ENCODE results near the gene PHETA1. TPM values are rescaled to one million over a fixed set of nuclear protein-coding genes. Genes with fewer than 3 reads are reported as not detected.

The PHETA1 gene
- total and polyA plus RNA-seq, 2 of the 13 experiments (the other 11 are each of a cell fraction or from before 2014, with no cell fraction given), result 11.3 to 20.8 TPM

DNA sequence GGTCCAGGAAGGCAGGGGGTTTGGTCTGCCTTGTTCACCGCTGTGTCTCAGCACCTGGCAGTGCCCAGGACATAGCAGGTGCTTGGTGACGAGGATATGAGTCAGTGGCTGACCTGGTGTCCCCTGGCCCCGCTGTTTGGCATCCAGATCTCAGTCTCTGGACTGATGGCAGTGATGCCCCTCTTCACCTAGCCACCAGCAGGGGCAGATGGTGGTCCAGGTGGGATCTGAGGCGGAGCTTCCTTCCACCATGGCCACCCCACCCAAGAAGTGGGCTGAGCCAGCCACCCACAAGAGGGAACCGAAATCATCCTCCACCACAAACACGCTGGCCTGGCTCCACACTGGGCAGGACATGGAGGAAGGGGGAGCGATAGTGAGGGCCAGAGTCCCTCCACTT is 20.7 kb upstream of the PHETA1 start:
- Histone ChIP-seq H3K4me1 (ENCODE audit: insufficient read depth, low read length) (peaks cover 14% of the 10 kb centered on the region), H3K9ac (ENCODE audit: insufficient read depth, low read depth, low read length) (no peak overlapping the region), H3K27ac (ENCODE audit: extremely low read length, insufficient read depth, low read length) (no peak overlapping the region), H3K79me2 (ENCODE audit: insufficient read depth, low read length) (no peaks in the 10 kb centered on the region), H2AFZ (ENCODE audit: low read length) (no peak overlapping the region), H4K20me1 (ENCODE audit: insufficient read depth, low read length) (no peaks in the 10 kb centered on the region), H3K9me3 (ENCODE audit: low read length) (no peaks in the 10 kb centered on the region), H3K4me3 (replicated peaks in 1 of 3; ENCODE audit: insufficient read depth in 1 of 3, low read depth in 2 of 3, low read length in 3 of 3) (no peak overlapping the region), H3K4me2 (ENCODE audit: low read depth, low read length) (no peak overlapping the region), H3K36me3 (replicated peaks in 1 of 2; ENCODE audit: control insufficient read depth in 1 of 2, insufficient read depth in 2 of 2, low read length in 2 of 2) (no peaks in the 10 kb centered on the region), H3K27me3 (ENCODE audit: control insufficient read depth in 1 of 2, insufficient read depth in 2 of 2, low read length in 2 of 2) (peaks cover 2 to 9% of the 10 kb centered on the region in 2 experiments; a peak in 3 of 5 replicates)
- ChIA-PET POLR2A (no interaction called here), CTCF (ENCODE audit: low intra/inter-chr PET ratio, low total read pairs) (no interaction called here)
- intact Hi-C loops (cut with micrococcal nuclease; ENCODE audit: unreplicated experiment), result no loop called here
- WGBS (ENCODE audit: low lambda C conversion rate), result 38% methylated on average over 3 of the region's 7 CpGs
- no peak for DNase-seq (ENCODE audit: low spot score)
- ATAC-seq, result no peak; the same call in 2 of the 3 replicates
- no peak for FAIRE-seq
- no TSS peak for BruUV-seq (replicated peaks)
- in situ Hi-C loops (cut with HindIII; ENCODE audit: extremely low pct_ligation_motif_present, low pct_unique_long_range_greater_than_20kb), result loop anchor here (10.0 kb wide), 1 partner anchor 285 kb away; no protein-coding TSS in a partner anchor
- TF ChIP-seq, protein P1, sequence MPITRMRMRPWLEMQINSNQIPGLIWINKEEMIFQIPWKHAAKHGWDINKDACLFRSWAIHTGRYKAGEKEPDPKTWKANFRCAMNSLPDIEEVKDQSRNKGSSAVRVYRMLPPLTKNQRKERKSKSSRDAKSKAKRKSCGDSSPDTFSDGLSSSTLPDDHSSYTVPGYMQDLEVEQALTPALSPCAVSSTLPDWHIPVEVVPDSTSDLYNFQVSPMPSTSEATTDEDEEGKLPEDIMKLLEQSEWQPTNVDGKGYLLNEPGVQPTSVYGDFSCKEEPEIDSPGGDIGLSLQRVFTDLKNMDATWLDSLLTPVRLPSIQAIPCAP (CRISPR knock-in tag; IDR thresholded peaks at IDR 0.05; ENCODE audit: low read depth), result no peak
- TF ChIP-seq TCF12 (IDR thresholded peaks at IDR 0.05) (no peak), TCF12 (CRISPR knock-in tag; IDR thresholded peaks at IDR 0.05) (no peak), FOXP1 (IDR thresholded peaks at IDR 0.05) (no peak), FOXP1 (CRISPR knock-in tag; IDR thresholded peaks at IDR 0.05) (no peak), ZNF543 (CRISPR knock-in tag; IDR thresholded peaks at IDR 0.05) (no peak), ZNF839 (CRISPR knock-in tag; IDR thresholded peaks at IDR 0.05; ENCODE audit: borderline replicate concordance) (no peak), NCOR1 (IDR thresholded peaks at IDR 0.05; ENCODE audit: borderline replicate concordance, low read length) (no peak), SP140L (CRISPR knock-in tag; IDR thresholded peaks at IDR 0.05; ENCODE audit: borderline replicate concordance) (no peak), NR2F2 (IDR thresholded peaks at IDR 0.05; ENCODE audit: borderline replicate concordance, low read depth) (no peak)
- TF ChIP-seq, protein P2, sequence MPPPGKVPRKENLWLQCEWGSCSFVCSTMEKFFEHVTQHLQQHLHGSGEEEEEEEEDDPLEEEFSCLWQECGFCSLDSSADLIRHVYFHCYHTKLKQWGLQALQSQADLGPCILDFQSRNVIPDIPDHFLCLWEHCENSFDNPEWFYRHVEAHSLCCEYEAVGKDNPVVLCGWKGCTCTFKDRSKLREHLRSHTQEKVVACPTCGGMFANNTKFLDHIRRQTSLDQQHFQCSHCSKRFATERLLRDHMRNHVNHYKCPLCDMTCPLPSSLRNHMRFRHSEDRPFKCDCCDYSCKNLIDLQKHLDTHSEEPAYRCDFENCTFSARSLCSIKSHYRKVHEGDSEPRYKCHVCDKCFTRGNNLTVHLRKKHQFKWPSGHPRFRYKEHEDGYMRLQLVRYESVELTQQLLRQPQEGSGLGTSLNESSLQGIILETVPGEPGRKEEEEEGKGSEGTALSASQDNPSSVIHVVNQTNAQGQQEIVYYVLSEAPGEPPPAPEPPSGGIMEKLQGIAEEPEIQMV (CRISPR knock-in tag; IDR thresholded peaks at IDR 0.05; ENCODE audit: low read depth), result no peak
- TF ChIP-seq, protein P3, sequence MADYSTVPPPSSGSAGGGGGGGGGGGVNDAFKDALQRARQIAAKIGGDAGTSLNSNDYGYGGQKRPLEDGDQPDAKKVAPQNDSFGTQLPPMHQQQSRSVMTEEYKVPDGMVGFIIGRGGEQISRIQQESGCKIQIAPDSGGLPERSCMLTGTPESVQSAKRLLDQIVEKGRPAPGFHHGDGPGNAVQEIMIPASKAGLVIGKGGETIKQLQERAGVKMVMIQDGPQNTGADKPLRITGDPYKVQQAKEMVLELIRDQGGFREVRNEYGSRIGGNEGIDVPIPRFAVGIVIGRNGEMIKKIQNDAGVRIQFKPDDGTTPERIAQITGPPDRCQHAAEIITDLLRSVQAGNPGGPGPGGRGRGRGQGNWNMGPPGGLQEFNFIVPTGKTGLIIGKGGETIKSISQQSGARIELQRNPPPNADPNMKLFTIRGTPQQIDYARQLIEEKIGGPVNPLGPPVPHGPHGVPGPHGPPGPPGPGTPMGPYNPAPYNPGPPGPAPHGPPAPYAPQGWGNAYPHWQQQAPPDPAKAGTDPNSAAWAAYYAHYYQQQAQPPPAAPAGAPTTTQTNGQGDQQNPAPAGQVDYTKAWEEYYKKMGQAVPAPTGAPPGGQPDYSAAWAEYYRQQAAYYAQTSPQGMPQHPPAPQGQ (CRISPR knock-in tag; IDR thresholded peaks at IDR 0.05; ENCODE audit: borderline replicate concordance), result no peak
- TF ChIP-seq, protein P4, sequence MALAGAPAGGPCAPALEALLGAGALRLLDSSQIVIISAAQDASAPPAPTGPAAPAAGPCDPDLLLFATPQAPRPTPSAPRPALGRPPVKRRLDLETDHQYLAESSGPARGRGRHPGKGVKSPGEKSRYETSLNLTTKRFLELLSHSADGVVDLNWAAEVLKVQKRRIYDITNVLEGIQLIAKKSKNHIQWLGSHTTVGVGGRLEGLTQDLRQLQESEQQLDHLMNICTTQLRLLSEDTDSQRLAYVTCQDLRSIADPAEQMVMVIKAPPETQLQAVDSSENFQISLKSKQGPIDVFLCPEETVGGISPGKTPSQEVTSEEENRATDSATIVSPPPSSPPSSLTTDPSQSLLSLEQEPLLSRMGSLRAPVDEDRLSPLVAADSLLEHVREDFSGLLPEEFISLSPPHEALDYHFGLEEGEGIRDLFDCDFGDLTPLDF (CRISPR knock-in tag; IDR thresholded peaks at IDR 0.05), result no peak
- TF ChIP-seq, protein P5, sequence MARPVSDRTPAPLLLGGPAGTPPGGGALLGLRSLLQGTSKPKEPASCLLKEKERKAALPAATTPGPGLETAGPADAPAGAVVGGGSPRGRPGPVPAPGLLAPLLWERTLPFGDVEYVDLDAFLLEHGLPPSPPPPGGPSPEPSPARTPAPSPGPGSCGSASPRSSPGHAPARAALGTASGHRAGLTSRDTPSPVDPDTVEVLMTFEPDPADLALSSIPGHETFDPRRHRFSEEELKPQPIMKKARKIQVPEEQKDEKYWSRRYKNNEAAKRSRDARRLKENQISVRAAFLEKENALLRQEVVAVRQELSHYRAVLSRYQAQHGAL (CRISPR knock-in tag; IDR thresholded peaks at IDR 0.05; ENCODE audit: not compliant biosample characterization), result no peak
- TF ChIP-seq, protein P6, sequence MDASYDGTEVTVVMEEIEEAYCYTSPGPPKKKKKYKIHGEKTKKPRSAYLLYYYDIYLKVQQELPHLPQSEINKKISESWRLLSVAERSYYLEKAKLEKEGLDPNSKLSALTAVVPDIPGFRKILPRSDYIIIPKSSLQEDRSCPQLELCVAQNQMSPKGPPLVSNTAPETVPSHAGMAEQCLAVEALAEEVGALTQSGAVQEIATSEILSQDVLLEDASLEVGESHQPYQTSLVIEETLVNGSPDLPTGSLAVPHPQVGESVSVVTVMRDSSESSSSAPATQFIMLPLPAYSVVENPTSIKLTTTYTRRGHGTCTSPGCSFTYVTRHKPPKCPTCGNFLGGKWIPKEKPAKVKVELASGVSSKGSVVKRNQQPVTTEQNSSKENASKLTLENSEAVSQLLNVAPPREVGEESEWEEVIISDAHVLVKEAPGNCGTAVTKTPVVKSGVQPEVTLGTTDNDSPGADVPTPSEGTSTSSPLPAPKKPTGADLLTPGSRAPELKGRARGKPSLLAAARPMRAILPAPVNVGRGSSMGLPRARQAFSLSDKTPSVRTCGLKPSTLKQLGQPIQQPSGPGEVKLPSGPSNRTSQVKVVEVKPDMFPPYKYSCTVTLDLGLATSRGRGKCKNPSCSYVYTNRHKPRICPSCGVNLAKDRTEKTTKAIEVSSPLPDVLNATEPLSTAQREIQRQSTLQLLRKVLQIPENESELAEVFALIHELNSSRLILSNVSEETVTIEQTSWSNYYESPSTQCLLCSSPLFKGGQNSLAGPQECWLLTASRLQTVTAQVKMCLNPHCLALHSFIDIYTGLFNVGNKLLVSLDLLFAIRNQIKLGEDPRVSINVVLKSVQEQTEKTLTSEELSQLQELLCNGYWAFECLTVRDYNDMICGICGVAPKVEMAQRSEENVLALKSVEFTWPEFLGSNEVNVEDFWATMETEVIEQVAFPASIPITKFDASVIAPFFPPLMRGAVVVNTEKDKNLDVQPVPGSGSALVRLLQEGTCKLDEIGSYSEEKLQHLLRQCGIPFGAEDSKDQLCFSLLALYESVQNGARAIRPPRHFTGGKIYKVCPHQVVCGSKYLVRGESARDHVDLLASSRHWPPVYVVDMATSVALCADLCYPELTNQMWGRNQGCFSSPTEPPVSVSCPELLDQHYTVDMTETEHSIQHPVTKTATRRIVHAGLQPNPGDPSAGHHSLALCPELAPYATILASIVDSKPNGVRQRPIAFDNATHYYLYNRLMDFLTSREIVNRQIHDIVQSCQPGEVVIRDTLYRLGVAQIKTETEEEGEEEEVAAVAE (CRISPR knock-in tag; IDR thresholded peaks at IDR 0.05; ENCODE audit: borderline replicate concordance), result no peak
